UCSD-AML1 (cell line): ENCODE results near the gene DNAJC8.

Experiments
- DNase-seq: peaks from one replicate; lab custom pipeline; 2025; ENCODE audit not compliant: unreplicated experiment; lab: John Stamatoyannopoulos, UW

DNAJC8 gene

GRCh38 chr1:28173151-28173979 is 59.5 kb downstream of the DNAJC8 start:
- no peak for DNase-seq

GRCh38 chr1:28172713-28173150 is 60.1 kb downstream of the DNAJC8 start:
- DNase-seq, result peak; percentile 69

- no peak for DNase-seq
Measured at GRCh38 chr1:28171246-28171645, 61.6 kb downstream of the DNAJC8 start.

DNA sequence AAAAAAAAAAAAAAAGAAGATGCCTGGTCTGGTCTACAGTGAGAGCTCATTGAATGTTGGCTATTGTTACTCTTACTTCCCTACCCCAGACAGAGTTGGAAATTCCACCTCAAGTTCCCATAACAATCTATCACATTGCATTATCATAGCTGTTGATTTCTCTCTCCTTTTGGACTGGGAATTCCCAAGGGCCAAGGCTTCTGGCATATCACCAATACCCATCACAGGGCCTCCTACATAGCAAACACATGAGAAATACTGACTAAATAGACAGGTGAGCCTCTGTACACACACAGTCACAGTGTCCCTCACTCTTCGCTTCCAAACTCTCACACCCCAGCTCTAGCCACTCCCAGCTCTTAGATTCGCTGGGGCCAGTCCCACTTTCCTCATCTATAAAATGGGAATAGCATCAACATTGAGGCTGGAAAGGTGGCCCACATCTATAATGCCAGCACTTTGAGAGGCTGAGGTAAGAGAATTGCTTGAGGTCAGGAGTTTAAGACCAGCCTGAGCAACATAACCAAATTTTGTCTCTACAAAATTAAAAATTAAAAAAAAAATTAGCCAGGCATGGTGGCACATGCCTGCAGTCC is 62.7 kb downstream of the DNAJC8 start:
- DNase-seq, result no peak

- no peak for DNase-seq
Measured at GRCh38 chr1:28163496-28164161, 69.2 kb downstream of the DNAJC8 start.

GRCh38 chr1:28162151-28162550 is 70.7 kb downstream of the DNAJC8 start:
- no peak for DNase-seq

- DNase-seq, result no peak
Measured at GRCh38 chr1:28161751-28162150, 71.1 kb downstream of the DNAJC8 start.

DNA sequence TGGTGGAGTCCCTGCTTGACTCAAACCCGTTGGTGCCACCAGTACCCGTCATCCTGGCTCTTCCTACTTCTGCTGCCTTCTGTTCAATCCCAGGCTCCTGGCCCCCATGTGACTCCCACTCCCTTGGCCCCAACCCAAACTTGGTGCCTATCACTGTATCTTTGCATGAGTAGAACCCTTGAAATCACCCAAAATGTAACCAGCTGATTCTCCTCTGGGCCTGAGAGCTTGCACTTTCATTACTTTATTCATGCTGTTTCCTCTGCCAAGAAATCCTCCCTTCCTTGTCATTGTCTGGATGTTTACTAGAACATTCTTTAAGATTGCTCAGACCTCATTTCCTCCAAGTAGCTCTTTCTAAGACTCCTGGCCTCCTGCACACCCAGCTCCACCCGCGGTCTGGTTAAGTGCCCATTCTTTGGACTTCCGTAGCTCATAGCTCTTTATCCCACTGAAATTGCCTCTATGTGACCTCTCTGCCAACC is 72.0 kb downstream of the DNAJC8 start:
- DNase-seq, result no peak

GRCh38 chr1:28159680-28160079 is 73.1 kb downstream of the DNAJC8 start:
- DNase-seq, result no peak

GRCh38 chr1:28159243-28159642 is 73.6 kb downstream of the DNAJC8 start:
- DNase-seq, result no peak

DNA sequence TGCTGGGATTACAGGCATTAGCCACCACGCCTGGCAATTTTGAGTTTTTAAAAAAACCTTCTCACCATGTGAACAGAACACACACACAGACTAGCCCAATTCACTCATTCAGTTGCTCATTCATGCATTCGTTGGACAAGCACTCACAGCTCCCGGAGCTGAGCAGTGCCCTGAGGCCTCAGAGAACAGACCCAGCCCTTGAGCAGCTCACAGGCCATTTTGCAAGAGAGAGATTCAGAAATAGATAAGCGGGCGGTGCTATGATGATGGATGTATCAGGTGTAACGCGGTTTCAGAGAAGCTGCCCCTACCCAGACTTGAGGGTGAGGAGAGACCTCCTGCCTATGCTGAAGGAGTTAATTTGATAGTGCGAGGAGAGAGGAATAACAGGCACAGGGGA is 74.9 kb downstream of the DNAJC8 start:
- DNase-seq, result no peak

DNA sequence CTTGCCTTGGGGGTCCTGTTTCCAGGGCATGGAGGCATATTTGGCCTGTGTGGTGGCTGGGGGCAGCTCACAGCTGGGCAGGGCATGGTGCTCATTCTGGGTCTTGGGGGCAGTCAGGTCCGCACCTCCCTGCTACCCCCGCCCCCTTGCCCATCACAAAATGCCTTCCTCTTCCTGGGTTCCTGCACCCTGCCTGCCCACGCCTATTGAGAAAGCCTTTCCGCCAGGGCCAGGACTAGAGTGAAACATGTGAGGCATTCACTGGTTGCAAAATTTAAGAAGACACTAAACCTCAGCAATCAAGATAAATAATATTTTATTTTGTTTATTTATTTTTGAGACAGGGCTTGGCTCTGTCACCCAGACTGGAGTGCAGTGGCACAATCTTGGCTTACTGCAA is 76.0 kb downstream of the DNAJC8 start:
- no peak for DNase-seq

GRCh38 chr1:28155628-28156027 is 77.2 kb downstream of the DNAJC8 start:
- DNase-seq, result no peak

- no peak for DNase-seq
Measured at GRCh38 chr1:28154078-28154594, 78.7 kb downstream of the DNAJC8 start.
